GM19351 (cell line): ENCODE data around the gene PYCR2.
"Not testable (repeated sequence)": the region's sequence is repeated elsewhere in the genome, so short reads cannot be mapped to it uniquely, and the experiment has no call there.

Source experiments
- ATAC-seq: cut with Tn5 transposase; IDR thresholded peaks from one replicate; pipeline ENCODE4 v1.9.1; 2021; ENCODE audit warnings: mild to moderate bottlenecking, moderate library complexity; ENCODE audit not compliant: unreplicated experiment

Gene PYCR2

DNA sequence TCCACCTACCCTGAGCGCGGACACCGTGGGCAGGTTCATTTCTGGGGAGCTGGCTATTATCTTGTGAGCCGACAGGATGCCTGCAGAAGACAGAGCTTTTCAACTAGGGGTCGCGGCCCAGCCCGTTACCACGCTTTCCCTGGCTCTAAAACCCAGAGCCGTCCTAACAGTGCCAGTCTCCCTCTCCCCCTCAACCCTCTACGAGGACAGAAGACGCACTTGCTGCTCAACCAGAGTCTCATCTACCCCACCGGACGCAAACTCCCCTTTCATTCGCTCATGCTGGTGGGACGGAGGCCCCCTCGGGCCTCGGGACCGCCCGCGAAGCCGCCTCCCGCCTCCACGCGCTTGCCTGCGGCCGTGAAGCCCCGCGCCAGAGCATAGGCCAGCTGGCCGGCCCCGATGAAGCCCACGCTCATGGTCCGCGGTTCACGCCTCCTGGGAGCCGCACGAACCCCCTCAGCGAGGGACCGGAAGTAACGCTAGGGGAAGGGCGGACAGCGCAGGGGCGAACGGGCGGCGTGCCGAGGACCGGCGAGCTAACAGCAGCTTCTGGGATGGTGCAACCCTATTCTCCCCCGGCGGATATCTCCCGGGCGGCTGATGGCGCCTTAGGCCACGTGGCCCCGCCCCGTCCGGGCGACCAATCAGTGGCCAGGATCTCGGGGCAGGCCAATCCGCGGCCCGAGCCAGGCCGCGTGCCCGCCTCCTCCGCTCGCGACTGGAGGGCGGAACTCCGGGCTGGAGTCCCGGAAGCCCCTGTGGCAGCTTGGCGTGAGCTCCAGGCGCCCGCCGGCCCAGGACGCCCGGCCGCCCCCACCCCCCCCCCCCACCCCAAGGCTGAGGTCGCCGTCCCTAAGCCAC is at the start of gene PYCR2:
TSS of gene PYCR2 (minus strand) at position 559 of the 864 bp plus-strand sequence. CDS start at position 419, 140 bp downstream.
- ATAC-seq, result peak; percentile 97

DNA sequence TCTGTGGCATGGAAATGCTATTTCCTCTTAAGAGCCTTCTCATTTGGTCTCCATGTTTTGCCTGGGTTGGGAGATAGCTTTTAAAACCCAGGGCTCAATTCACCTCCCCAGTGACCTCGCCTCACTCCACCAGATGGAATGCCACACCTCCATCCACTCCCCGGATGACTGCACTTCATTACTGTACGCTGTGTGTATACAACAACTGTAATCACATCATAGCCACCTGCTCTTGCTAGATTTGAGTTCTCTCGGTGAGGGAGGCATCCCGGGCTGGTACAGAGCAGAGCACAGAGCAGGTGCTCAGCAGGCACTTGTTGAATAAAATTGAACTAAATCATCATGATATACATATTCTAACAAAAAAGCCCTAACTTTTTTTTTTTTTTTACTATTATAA is 49.1 kb upstream of the PYCR2 start:
- ATAC-seq, result no peak

DNA sequence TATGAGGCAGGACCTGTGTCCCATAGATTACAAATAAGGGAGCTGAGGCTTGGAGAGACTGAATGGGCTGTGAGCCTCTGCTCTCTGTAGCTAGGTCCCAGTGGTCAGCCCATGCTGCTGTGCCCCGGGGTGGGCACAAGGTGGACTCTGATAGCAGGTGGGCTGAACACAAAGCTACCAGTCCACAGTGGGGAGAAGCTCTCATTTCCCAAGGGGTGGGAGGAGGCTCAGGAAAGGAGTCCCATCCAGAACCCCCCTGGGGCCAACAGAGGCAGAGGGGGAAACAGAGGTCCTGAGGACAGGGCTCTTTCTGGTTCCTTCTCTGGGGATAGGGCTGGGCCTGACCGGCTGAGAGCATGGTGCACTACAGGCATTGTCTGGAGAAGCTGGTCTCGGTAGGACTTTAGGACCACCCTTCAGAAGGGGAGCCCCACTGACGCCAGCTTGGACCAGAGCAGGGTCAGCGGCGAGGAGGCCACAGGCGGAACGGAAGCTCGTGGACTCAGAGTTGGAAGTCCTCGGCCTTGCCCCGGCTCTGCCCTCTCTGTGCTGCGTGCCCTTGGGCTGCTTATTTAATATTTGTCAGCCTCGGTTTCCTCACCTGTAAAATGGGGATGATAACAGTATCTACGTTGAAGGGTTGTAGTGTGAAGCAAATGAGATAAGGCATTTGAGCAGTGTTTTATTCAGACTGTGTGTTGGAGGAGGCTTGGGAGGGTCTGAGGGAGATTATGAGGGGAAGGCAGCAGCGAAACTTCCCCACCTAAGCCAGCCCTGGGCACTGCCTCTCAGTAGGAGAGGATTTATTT is 48.5 kb upstream of the PYCR2 start:
- no peak for ATAC-seq

DNA sequence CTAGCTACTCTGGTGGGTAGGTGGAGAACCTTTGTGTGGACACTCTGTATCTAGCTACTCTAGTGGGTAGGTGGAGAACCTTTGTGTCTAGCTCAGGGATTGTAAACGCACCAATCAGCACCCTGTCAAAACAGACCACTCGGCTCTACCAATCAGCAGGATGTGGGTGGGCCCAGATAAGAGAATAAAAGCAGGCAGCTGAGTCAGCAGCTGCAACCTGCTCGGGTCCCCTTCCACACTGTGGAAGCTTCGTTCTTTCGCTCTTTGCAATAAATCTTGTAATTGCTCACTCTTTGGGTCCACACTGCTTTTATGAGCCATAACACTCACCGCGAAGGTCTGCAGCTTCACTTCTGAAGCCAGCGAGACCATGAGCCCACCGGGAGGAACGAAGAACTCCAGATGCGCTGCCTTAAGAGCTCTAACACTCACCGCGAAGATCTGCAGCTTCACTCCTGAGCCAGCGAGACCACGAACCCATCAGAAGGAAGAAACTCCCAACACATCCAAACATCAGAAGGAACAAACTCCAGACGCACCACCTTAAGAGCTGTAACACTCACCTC is 46.6 kb upstream of the PYCR2 start:
- ATAC-seq, result not testable (repeated sequence)

DNA sequence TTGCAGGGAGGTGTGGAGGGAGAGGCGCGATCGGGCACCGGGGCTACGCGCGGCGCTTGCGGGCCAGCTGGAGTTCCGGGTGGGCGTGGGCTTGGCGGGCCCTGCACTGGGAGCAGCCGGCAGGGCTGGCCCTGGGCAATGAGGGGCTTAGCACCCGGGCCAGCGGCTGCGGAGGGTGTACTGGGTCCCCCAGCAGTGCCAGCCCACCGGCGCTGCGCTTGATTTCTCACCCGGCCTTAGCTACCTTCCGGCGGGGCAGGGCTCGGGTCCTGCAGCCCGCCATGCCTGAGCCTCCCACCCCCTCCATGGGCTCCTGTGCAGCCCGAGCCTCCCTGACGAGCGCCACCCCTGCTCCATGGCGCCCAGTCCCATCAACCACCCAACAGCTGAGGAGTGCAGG is 45.7 kb upstream of the PYCR2 start:
- not testable (repeated sequence) for ATAC-seq

DNA sequence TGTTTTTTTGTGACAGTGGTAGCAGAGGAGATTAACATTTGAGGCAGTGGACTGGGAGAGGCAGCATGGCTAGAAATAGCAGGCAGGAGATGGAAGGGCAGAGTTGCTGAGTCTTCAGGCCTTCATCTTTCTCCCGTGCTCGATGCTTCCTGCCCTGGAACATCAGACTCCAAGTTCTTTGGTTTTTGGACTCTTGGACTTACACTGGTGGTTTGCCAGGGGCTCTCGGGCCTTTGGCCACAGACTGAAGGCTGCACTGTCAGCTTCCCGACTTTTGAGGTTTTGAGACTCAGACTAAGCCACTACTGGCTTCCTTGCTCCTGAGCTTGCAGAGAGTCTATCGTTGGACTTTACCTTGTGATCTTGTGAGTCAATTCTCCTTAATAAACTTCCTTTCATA is 41.2 kb upstream of the PYCR2 start:
- no peak for ATAC-seq

DNA sequence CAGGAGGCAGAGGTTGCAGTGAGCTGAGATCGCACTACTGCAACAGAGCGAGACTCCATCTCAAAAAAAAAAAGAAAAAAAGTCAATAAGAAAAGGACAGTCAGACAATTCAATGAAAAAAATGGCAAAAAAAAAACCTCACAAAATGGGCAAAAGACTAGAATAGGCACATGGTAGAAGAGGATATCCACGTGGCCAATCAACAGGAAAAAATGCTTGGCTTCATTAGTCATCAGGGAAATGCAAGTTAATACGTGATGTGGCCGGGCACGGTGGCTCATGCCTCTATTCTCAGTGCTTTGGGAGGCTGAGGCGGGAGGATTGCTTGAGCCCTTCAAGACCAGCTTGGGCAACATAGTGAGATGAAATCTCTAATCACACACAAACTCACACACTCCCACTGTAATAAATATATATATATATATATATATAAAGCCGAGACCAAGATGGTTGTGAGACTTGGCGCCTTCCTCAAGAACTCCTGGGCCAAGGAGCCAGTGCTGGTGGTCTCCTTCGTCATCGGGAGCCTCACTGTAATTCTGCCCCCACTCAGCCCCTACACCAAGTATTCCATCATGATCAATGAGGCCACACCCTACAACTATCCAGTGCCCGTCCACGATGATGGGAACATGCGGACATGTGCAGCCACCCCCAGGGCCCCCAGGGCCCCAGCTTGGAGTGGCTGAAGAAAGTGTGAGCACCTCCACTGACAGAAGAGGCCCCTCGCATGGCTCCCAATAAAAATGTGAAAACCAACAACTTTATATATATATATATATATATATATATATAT is 39.9 kb upstream of the PYCR2 start:
- no peak for ATAC-seq

DNA sequence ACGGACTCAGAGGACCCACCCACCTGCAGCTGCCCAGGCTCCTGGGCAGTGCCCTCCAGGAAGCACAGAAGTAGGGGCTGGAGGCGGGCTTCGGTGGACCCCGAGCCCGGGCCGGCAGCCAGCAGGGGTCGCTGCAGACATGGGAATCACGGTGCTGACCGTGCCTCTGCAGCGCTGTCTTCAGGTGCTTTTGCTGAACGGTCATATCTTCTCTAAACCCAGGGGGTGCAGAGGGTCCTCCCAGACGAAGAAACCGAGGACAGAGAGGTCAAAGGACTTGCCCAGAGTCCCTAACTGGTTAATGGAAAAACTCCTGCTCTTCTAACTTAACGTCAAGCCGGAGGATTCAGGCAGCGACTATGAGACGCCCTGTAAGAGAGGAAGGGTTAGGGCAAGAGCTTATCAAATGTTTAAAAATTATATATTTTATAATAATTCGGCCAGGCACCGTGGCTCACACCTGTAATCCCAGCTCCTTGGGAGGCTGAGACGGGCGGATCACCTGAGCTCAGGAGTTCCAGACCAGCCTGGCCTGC is 38.5 kb upstream of the PYCR2 start:
- peak; percentile 97 for ATAC-seq

DNA sequence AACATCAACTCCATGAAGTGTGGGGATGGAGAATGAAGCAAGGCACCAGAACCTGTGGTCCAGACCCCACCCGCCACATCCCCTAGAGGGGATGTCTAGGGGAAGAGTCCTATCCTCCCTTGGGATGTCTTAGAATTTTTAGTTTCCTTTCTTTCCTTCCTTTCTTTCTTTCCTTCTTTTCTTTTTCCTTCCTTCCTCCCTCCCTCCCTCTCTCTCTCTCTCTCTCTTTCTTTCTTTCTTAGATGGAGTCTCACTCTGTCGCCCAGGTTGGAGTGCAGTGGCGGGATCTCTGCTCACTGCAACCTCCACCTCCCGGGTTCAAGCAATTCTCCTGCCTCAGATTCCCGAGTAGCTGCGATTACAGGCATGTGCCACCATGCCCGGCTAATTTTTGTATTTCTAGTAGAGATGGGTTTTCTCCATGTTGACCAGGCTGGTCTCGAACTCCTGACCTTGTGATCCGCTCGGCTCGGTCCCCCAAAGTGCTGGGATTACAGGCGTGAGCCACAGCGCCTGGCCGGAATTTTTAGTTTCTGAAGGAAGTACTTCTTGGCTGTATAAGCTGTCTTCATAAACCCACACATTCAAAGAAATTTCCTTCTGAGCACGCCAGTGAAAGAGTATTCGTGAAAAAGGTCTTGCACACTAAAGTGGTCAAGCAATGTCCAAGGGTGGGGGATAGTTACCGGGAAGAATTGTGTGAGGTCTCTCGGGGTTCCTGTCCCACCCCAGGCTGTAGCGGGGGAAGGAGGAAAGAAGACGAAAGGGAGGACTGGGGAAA is 37.8 kb upstream of the PYCR2 start:
- ATAC-seq, result no peak

DNA sequence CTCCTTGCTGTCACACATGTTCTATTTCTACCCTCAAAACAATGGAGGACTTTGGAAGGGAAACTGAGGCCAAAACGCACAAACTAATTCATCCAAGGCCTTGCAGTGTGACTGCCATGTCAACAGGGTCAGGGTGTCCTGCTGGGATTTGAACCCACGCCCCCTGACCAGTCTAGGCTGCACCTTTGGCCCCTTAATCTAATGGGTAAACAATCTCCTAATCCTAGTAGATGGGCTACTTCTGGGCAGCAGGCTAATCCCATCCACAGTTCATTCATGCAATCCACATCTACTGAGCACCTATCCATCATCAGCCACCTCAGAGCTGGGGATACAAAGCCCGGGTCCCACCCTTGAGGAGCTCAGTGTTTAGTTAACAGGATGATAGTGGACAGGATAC is 34.0 kb upstream of the PYCR2 start:
- no peak for ATAC-seq

DNA sequence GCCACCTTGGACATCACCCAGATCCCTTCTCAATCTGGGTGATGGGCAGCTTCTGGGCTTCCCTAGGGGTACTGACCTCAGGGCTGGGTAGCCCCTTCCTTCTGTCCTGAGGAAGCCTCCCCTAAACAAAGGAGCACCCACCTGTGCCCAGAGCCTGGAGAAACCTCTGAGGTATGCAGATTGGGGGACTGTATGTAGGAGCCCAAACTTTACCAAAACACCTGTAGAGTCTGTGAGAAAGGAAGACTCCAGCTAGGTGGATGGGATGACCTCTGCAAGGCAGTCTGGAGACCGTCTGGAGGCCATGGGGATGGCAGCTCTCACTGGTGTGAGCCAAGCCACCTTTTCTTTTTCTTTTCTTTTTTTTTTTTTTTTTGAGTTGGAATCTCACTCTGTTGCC is 30.7 kb upstream of the PYCR2 start:
- no peak for ATAC-seq

DNA sequence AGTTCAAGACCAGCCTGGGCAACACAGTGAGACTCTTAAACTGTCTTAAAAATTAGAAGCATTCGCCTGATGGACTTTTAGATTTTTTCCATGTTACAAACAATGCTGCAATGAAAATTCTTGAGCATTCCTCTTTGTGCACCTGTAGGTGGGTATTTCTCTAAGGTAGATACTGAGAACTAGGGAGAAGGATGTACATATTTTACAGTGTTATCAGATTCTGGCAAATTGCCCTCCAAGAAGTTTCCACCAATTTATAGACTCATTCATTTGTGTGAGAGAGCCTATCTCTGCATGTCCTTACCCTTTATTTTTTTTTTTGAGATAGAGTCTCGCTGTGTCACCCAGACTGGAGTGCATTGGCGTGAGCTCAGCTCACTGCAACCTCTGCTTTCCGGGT is 29.3 kb upstream of the PYCR2 start:
- no peak for ATAC-seq

DNA sequence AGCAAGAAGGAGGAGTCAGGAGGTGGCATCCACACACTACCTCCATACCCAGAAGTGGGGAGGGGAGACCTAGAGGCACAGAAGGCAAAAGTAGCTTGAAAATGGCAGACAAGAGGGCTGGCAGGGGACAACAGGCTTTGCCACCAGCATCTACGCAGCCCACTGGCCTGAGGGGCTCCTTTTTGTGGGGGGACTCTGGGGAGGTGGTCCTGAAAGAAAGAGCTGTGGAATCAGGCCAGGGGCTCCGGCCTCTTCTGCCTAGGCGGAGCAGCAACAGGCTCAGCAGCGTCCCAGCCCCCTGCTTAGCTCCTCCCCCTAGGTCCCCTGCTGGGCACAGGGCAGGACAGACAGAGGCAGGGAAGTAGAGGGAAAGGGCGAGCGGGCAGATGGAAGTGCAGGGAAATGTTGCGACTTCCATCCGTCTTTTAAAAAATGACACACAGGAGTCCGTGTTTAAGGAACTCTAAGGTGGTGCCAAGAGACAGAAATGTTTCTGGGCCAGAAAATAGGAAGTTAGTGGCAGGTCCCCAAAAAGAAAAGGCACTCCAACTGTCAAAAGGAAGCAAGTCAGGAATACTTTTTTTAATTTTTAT is 27.0 kb upstream of the PYCR2 start:
- ATAC-seq, result no peak

DNA sequence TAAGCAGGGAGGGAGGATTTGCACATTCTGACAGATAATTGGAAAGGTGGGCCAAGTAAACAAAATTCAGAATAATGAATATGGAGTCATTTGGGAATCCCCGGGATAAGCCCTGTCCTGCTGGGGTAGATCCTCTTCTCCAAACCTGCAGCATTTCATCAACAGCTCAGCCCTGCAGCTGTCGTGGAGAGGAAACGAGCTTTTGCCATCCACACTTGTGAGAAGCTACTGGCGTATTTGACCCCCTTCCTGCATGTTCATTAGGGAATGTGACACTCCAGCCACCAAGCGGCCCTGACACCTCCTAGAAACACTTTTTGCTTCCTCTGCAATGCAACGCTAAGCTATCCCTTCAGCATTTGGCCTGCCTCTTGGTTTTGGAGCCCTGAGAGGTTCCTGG is 25.0 kb upstream of the PYCR2 start:
- ATAC-seq, result no peak

DNA sequence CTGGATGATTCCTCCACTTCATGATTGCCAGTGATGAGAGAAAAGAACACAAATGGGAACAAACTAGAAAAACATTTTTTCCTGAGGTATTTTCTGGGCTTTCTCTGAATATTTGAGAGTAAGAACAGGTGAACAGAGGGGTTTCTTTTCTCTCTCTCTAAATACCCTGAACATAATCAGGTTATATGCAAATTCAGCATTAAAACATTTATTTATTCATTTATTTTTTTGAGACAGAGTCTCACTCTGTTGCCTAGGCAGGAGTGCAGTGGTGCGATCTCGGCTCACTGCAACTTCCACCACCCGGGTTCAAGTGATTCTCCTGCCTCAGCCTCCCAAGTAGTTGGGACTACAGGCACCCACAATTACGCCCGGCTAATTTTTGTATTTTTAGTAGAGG is 22.8 kb upstream of the PYCR2 start:
- no peak for ATAC-seq

DNA sequence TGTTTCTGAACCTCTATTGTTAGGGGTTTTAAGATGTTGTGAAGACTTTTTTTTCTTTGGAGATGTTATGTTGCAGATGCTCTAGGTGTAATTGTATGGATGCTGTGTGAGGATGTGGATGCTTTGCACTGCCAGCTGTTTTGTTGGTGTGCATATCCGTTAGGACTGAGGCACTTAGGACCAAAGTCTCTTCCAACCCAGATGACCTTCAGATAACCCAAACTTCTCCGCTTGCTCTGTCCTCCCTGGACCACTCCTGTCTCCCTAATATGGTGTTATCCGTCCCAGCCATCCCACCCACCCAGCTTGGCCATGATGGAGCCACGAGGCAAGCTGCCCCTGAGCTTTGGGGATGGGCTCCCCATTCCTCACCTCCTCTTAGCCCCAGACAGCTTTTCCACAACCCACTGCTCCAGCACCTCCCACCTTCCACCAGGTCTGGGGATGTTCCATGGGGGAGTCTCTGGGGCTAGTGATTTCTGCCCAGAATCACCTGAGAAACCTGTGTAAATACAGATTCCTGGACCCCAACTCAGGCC is 22.1 kb upstream of the PYCR2 start:
- no peak for ATAC-seq

DNA sequence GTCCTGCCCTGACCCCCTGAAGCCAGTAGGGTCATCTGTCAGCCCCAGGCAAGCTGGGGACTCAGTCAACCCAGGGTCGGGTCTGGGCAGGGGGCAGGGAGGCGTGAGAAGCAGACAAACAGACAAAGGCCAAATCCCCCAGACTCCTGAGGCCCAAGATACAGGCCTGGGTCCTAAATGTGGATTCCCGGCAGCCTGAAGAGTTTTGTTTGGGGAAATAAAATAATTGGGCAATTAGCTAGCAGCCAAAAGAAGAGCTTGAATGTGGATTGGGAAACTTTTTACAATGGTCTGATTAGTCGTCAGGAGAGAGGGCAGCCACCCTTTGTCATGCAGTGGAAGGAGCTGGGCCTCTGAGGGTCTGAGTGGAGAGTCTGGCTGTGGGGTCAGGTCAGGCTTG is 21.5 kb upstream of the PYCR2 start:
- ATAC-seq, result no peak

DNA sequence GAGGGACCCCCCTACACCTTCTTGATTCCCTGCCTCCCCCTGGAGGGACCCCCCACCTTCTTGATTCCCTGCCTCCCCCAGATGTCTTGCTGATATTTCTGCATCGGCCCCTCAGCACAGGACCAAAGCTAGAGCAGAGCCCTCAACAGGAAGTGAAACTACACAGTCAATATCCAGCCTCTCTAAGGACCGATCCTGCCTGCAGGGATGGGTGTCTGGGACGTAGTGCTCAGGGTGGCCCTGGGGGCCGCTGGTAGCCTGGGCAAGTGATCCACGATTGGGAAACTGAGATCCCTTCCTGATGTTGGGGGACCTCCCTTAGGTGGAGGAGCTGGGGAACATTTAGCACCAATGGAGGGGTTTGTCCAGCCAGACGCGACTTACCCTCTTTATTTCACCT is 20.9 kb upstream of the PYCR2 start:
- ATAC-seq, result peak; percentile 59

DNA sequence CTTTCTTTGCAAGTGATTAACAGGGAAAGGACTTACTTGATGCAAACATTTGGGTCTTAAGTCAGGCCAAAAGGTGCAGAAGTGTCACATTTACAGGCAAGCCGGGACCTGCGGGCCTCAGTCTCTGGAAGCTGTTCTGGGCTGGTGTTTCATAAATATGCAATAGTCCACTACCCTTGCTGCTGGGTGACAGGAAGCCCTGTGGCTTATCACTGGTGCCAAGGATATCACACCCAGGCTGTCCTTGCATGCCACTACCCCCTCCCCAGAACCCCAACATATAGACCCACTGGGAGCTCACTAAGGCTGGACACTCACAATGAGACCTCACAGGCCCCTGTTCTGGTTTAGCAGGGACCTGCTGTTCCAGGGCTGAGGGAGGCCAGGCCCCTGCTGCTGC is 20.3 kb upstream of the PYCR2 start:
- no peak for ATAC-seq
